ENCODE data around the gene KMT2C. TPM values are rescaled to one million over a fixed set of nuclear protein-coding genes. Genes with fewer than 3 reads are reported as not detected.

The KMT2C gene
- total RNA-seq, 1 experiment from 2014 or later: 45.4 TPM

GRCh38 chr7:152121432-152121831 lies 314.4 kb downstream of the KMT2C start:
- ChIA-PET CTCF (no interaction called here), POLR2A (no interaction called here)
- Mint-ChIP-seq H3K36me3 (peaks cover 64% of the 10 kb centered on the region), H3K4me1 (no peaks in the 10 kb centered on the region), H3K27me3 (ENCODE audit: low read depth) (no peaks in the 10 kb centered on the region), H3K9me3 (no peaks in the 10 kb centered on the region; the same call in 1 of the 2 replicates), H3K27ac (no peak overlapping the region), H3K4me3 (no peak overlapping the region)
- DNase-seq (ENCODE audit: low spot score): no peak
- no peak for ATAC-seq
- TF ChIP-seq TCF7 (CRISPR knock-in tag; IDR thresholded peaks at IDR 0.05; ENCODE audit: low read depth): no peak
- TF ChIP-seq ZBTB43 (CRISPR knock-in tag; IDR thresholded peaks at IDR 0.05): no peak
- no peak for TF ChIP-seq TEAD1 (CRISPR knock-in tag; IDR thresholded peaks at IDR 0.05)
- TF ChIP-seq JAZF1 (CRISPR knock-in tag; IDR thresholded peaks at IDR 0.05): no peak
- no peak for TF ChIP-seq GABPB1 (CRISPR knock-in tag; IDR thresholded peaks at IDR 0.05)
- TF ChIP-seq ZNF219 (CRISPR knock-in tag; IDR thresholded peaks at IDR 0.05; ENCODE audit: borderline replicate concordance): no peak
- no peak for TF ChIP-seq CREB1 (CRISPR knock-in tag; IDR thresholded peaks at IDR 0.05)

DNA sequence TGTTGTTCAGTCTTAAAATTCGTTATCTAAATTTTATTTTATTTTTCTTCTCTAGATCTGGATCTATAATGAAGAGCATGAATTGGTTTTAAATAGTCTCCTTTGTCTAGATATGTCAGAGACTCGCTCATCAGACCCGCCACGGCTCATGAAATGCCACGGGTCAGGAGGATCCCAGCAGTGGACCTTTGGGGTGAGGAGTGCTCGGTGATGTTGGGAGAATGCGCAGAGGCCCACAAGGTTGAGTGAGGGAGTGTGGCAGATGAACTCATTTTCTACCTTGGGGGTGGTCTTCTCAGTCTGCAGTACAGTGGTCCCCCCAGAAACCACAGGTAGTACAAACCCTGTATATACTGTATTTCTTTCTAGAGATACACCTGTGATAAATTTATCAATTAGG lies 315.0 kb downstream of the KMT2C start:
- H3K36me3 Mint-ChIP-seq: peaks cover 64% of the 10 kb centered on the region
- CTCF ChIA-PET: no interaction called here

DNA sequence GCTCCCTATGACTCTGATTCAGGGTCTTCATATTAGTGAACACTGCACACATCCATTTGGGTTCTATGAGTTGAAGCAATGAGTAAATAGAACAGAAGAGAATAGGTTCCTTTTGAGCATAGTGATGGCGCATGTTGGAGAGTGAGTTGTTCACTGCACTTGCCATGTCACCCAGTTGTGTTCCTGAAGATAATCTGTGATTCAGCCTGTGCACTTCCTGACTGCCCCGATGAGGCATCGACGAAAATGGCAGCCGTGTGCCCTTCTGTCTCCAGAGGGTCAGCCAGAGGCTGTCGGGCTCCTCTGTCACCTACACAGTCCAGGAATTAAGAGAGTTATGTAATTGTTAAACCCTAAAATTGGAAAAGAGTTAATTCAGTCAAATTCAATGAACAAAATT lies 315.6 kb downstream of the KMT2C start:
- POLR2A ChIA-PET: no interaction called here
- Mint-ChIP-seq H3K36me3 (peaks cover 58% of the 10 kb centered on the region), H3K27ac (no peak overlapping the region), H3K4me1 (no peaks in the 10 kb centered on the region), H3K27me3 (ENCODE audit: low read depth) (no peaks in the 10 kb centered on the region), H3K9me3 (no peaks in the 10 kb centered on the region; the same call in 1 of the 2 replicates), H3K4me3 (no peak overlapping the region)
- DNase-seq (ENCODE audit: low spot score): no peak
- ATAC-seq: no peak
- TF ChIP-seq, protein P1, sequence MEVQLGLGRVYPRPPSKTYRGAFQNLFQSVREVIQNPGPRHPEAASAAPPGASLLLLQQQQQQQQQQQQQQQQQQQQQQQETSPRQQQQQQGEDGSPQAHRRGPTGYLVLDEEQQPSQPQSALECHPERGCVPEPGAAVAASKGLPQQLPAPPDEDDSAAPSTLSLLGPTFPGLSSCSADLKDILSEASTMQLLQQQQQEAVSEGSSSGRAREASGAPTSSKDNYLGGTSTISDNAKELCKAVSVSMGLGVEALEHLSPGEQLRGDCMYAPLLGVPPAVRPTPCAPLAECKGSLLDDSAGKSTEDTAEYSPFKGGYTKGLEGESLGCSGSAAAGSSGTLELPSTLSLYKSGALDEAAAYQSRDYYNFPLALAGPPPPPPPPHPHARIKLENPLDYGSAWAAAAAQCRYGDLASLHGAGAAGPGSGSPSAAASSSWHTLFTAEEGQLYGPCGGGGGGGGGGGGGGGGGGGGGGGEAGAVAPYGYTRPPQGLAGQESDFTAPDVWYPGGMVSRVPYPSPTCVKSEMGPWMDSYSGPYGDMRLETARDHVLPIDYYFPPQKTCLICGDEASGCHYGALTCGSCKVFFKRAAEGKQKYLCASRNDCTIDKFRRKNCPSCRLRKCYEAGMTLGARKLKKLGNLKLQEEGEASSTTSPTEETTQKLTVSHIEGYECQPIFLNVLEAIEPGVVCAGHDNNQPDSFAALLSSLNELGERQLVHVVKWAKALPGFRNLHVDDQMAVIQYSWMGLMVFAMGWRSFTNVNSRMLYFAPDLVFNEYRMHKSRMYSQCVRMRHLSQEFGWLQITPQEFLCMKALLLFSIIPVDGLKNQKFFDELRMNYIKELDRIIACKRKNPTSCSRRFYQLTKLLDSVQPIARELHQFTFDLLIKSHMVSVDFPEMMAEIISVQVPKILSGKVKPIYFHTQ (CRISPR knock-in tag; IDR thresholded peaks at IDR 0.05): no peak
- TF ChIP-seq TEAD4 (CRISPR knock-in tag; IDR thresholded peaks at IDR 0.05) (no peak), GRHL2 (CRISPR knock-in tag; IDR thresholded peaks at IDR 0.05; ENCODE audit: insufficient replicate concordance, severe bottlenecking) (no peak), ZNF263 (CRISPR knock-in tag; IDR thresholded peaks at IDR 0.05; ENCODE audit: low read depth) (no peak)
- TF ChIP-seq, protein P2, sequence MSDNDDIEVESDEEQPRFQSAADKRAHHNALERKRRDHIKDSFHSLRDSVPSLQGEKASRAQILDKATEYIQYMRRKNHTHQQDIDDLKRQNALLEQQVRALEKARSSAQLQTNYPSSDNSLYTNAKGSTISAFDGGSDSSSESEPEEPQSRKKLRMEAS (CRISPR knock-in tag; IDR thresholded peaks at IDR 0.05): no peak
- CTCF ChIA-PET: no interaction called here

More for the DNA sequence above, 315.0 kb downstream of the KMT2C start:
- no peak for DNase-seq (ENCODE audit: low spot score)
- no peak for ATAC-seq
- Mint-ChIP-seq H3K4me3 (no peak overlapping the region), H3K27ac (no peak overlapping the region), H3K27me3 (ENCODE audit: low read depth) (no peaks in the 10 kb centered on the region), H3K4me1 (no peaks in the 10 kb centered on the region), H3K9me3 (no peaks in the 10 kb centered on the region; the same call in 1 of the 2 replicates)
- no peak for TF ChIP-seq NFE2L1 (CRISPR knock-in tag; IDR thresholded peaks at IDR 0.05)
- no peak for TF ChIP-seq NR2C2 (CRISPR knock-in tag; IDR thresholded peaks at IDR 0.05)
- TF ChIP-seq TEAD4 (CRISPR knock-in tag; IDR thresholded peaks at IDR 0.05): no peak
- no peak for TF ChIP-seq OVOL2 (CRISPR knock-in tag; IDR thresholded peaks at IDR 0.05; ENCODE audit: borderline replicate concordance)
- TF ChIP-seq IRF2 (CRISPR knock-in tag; IDR thresholded peaks at IDR 0.05; ENCODE audit: borderline replicate concordance, low read depth): no peak
- no peak for TF ChIP-seq GRHL2 (CRISPR knock-in tag; IDR thresholded peaks at IDR 0.05; ENCODE audit: insufficient replicate concordance, severe bottlenecking)
- no peak for TF ChIP-seq ZMAT4 (CRISPR knock-in tag; IDR thresholded peaks at IDR 0.05)
- TF ChIP-seq, protein P3, sequence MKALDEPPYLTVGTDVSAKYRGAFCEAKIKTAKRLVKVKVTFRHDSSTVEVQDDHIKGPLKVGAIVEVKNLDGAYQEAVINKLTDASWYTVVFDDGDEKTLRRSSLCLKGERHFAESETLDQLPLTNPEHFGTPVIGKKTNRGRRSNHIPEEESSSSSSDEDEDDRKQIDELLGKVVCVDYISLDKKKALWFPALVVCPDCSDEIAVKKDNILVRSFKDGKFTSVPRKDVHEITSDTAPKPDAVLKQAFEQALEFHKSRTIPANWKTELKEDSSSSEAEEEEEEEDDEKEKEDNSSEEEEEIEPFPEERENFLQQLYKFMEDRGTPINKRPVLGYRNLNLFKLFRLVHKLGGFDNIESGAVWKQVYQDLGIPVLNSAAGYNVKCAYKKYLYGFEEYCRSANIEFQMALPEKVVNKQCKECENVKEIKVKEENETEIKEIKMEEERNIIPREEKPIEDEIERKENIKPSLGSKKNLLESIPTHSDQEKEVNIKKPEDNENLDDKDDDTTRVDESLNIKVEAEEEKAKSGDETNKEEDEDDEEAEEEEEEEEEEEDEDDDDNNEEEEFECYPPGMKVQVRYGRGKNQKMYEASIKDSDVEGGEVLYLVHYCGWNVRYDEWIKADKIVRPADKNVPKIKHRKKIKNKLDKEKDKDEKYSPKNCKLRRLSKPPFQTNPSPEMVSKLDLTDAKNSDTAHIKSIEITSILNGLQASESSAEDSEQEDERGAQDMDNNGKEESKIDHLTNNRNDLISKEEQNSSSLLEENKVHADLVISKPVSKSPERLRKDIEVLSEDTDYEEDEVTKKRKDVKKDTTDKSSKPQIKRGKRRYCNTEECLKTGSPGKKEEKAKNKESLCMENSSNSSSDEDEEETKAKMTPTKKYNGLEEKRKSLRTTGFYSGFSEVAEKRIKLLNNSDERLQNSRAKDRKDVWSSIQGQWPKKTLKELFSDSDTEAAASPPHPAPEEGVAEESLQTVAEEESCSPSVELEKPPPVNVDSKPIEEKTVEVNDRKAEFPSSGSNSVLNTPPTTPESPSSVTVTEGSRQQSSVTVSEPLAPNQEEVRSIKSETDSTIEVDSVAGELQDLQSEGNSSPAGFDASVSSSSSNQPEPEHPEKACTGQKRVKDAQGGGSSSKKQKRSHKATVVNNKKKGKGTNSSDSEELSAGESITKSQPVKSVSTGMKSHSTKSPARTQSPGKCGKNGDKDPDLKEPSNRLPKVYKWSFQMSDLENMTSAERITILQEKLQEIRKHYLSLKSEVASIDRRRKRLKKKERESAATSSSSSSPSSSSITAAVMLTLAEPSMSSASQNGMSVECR (CRISPR knock-in tag; IDR thresholded peaks at IDR 0.05; ENCODE audit: borderline replicate concordance): no peak
- POLR2A ChIA-PET: no interaction called here
